ENCODE data around the gene THRB.
"Not testable (repeated sequence)": the region's sequence is repeated elsewhere in the genome, so short reads cannot be mapped to it uniquely, and the experiment has no call there.

THRB gene

DNA sequence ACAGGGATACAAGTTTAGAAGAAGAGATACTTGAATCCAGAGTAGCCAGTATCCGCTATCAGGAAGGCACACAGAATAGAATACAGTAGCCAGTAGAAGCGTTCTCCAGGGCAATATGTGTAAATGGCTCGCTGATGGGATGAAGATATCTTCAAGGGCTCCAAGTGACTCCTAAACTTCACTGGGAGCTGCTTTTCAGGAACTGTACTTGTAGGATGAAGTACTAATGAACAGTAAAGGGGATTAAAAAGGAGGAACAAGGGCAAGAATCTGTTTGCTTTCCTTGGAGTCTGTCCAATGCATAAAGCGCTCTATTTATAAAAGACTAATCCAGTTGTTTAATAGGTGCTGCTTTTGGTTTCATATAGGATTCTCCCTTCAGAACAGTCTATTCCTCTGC is 78.4 kb downstream of the THRB start:
- no peak overlapping the region for H3K4me3 ChIP-seq (ENCODE audit: low read length in 2 of 2)
- H3K9ac ChIP-seq (ENCODE audit: low read depth in 1 of 2, low read length in 2 of 2) = no peak overlapping the region
- no peaks in the 10 kb centered on the region for H3K36me3 ChIP-seq (ENCODE audit: control insufficient read depth in 2 of 2, insufficient read depth in 2 of 2, low read length in 2 of 2)
- no peak overlapping the region for H3K27ac ChIP-seq (ENCODE audit: low read depth in 2 of 2, low read length in 2 of 2)
- no peaks in the 10 kb centered on the region for H3K9me3 ChIP-seq (ENCODE audit: control insufficient read depth in 2 of 2, low read length in 2 of 2)
- H3K27me3 ChIP-seq (ENCODE audit: control insufficient read depth in 2 of 2, insufficient read depth in 2 of 2, low read length in 2 of 2) = no peaks in the 10 kb centered on the region
- no peaks in the 10 kb centered on the region for H3K4me1 ChIP-seq (ENCODE audit: control insufficient read depth in 2 of 2, insufficient read depth in 2 of 2, low read length in 2 of 2)

DNA sequence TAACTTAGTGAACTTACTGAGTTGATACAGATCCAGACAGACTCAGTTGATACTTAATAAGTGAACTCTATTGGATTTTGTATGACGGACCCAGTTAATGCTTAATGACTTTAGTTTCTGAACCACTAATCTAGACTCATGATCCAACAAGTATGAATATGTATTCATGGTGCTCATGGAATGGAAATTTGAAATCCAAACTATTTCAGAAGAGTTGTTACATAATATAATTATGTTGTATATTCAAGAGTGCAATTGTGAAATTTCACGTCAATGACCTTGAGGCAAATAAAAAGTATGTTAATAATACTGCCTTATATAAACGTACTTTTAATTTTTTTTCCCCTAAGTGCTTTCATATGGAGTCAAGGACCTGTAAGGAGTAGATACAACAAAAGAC is 78.8 kb downstream of the THRB start:
- H3K9ac ChIP-seq (ENCODE audit: low read depth in 1 of 2, low read length in 2 of 2) = no peak overlapping the region
- no peak overlapping the region for H3K27ac ChIP-seq (ENCODE audit: low read depth in 2 of 2, low read length in 2 of 2)
- no peaks in the 10 kb centered on the region for H3K9me3 ChIP-seq (ENCODE audit: control insufficient read depth in 2 of 2, low read length in 2 of 2)
- no peaks in the 10 kb centered on the region for H3K27me3 ChIP-seq (ENCODE audit: control insufficient read depth in 2 of 2, insufficient read depth in 2 of 2, low read length in 2 of 2)
- H3K4me1 ChIP-seq (ENCODE audit: control insufficient read depth in 2 of 2, insufficient read depth in 2 of 2, low read length in 2 of 2) = no peaks in the 10 kb centered on the region
- no peaks in the 10 kb centered on the region for H3K36me3 ChIP-seq (ENCODE audit: control insufficient read depth in 2 of 2, insufficient read depth in 2 of 2, low read length in 2 of 2)
- H3K4me3 ChIP-seq (ENCODE audit: low read length in 2 of 2) = no peak overlapping the region

DNA sequence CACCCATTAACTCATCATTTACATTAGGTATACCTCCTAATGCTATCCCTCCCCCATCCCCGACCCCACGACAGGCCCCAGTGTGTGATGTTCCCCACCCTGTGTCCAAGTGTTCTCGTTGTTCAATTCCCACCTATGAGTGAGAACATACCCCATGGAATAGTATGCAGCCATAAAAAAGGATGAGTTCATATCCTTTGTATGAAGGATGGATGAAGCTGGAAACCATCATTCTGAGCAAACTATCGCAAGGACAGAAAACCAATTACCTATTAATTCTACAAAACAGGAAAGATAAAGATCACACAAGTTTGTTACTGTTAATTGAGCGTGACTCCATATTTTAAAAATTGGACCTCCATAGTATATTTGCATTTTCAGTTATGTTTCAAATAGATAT is 81.0 kb downstream of the THRB start:
- not testable (repeated sequence) for H3K27ac ChIP-seq (ENCODE audit: low read depth in 2 of 2, low read length in 2 of 2); H3K4me1 ChIP-seq (ENCODE audit: control insufficient read depth in 2 of 2, insufficient read depth in 2 of 2, low read length in 2 of 2); H3K9ac ChIP-seq (ENCODE audit: low read depth in 1 of 2, low read length in 2 of 2); H3K36me3 ChIP-seq (ENCODE audit: control insufficient read depth in 2 of 2, insufficient read depth in 2 of 2, low read length in 2 of 2); H3K9me3 ChIP-seq (ENCODE audit: control insufficient read depth in 2 of 2, low read length in 2 of 2); H3K4me3 ChIP-seq (ENCODE audit: low read length in 2 of 2); H3K27me3 ChIP-seq (ENCODE audit: control insufficient read depth in 2 of 2, insufficient read depth in 2 of 2, low read length in 2 of 2)

DNA sequence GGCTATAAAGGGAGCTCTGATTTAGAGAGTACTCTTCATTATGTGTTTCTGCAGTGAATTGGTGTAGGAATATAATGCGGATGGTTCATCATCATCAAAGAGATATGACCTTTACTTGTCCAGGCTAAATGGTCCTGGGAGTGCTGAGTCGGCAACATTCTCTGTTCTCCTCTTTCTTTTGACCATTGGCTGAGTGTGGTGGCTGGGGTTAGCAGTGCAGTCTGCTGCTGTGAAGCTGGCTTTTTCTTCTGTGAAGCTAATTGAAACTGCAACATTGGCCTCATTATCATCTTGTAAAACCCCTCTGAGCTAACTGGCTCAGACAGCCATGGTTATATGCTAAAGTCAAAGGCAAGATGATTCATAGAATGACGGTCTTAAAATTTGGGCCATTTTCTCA is 83.8 kb downstream of the THRB start:
- Histone ChIP-seq H3K36me3 (ENCODE audit: control insufficient read depth in 2 of 2, insufficient read depth in 2 of 2, low read length in 2 of 2) (no peaks in the 10 kb centered on the region), H3K9ac (ENCODE audit: low read depth in 1 of 2, low read length in 2 of 2) (no peak overlapping the region), H3K4me3 (ENCODE audit: low read length in 2 of 2) (no peak overlapping the region), H3K4me1 (ENCODE audit: control insufficient read depth in 2 of 2, insufficient read depth in 2 of 2, low read length in 2 of 2) (no peaks in the 10 kb centered on the region), H3K27ac (ENCODE audit: low read depth in 2 of 2, low read length in 2 of 2) (no peak overlapping the region), H3K27me3 (ENCODE audit: control insufficient read depth in 2 of 2, insufficient read depth in 2 of 2, low read length in 2 of 2) (no peaks in the 10 kb centered on the region), H3K9me3 (ENCODE audit: control insufficient read depth in 2 of 2, low read length in 2 of 2) (no peaks in the 10 kb centered on the region)

DNA sequence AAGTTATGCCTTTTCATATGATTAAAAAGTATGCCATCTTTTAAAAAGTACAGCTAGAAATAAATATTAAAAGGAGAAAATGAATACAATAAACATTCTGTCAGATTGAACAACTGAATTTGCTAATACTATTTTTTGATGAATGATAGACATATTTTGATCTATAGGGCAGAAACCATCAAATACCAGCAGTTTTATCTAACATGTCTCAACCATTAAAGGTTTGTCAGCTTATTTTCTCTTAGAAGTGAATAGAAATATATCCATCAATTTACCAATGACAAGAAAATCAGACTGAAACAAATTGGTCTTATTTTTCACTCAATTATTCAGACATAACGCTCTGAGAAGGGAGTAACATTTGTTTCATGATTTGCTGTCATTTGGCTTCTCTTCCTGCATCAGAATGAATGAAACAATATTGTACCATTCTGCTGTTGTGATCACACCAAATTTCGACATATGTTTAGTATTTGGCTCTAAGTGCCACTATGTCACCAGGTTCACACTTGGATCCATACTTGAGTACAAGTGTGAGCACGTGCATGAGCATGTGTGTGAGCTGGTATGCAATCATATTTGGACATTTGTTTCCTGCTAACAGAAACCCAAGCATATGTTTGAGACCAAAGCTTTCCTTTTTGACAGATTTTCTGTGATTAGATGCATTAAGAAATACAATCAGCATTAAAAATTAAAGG is 86.5 kb downstream of the THRB start:
- Histone ChIP-seq H3K27ac (ENCODE audit: low read depth in 2 of 2, low read length in 2 of 2) (no peak overlapping the region), H3K9me3 (ENCODE audit: control insufficient read depth in 2 of 2, low read length in 2 of 2) (no peaks in the 10 kb centered on the region), H3K4me3 (ENCODE audit: low read length in 2 of 2) (no peak overlapping the region), H3K27me3 (ENCODE audit: control insufficient read depth in 2 of 2, insufficient read depth in 2 of 2, low read length in 2 of 2) (no peaks in the 10 kb centered on the region), H3K4me1 (ENCODE audit: control insufficient read depth in 2 of 2, insufficient read depth in 2 of 2, low read length in 2 of 2) (no peaks in the 10 kb centered on the region), H3K9ac (ENCODE audit: low read depth in 1 of 2, low read length in 2 of 2) (no peak overlapping the region), H3K36me3 (ENCODE audit: control insufficient read depth in 2 of 2, insufficient read depth in 2 of 2, low read length in 2 of 2) (no peaks in the 10 kb centered on the region)

DNA sequence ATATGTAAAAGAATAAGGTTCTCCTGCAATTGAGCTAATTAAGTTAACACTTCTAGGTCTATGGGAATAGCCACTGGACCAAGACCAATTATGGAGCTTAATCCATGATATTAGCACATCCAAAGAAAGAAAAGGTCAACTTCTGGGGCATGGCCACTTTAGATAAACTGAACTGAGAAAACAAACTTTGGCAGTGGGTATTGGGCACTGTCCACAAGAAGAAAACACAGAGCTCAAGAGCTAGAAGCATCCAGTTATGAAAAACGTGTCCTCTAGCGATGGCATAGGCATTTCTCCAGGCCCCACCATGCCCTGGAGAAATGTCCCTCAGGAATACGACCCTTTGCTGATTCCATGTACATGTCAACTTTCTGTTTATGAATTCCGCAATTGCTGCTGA is 87.8 kb downstream of the THRB start:
- Histone ChIP-seq H3K36me3 (ENCODE audit: control insufficient read depth in 2 of 2, insufficient read depth in 2 of 2, low read length in 2 of 2) (no peaks in the 10 kb centered on the region), H3K27ac (ENCODE audit: low read depth in 2 of 2, low read length in 2 of 2) (no peak overlapping the region), H3K9me3 (ENCODE audit: control insufficient read depth in 2 of 2, low read length in 2 of 2) (no peaks in the 10 kb centered on the region), H3K4me1 (ENCODE audit: control insufficient read depth in 2 of 2, insufficient read depth in 2 of 2, low read length in 2 of 2) (peaks cover 0 to 3% of the 10 kb centered on the region in 2 donors), H3K4me3 (ENCODE audit: low read length in 2 of 2) (no peak overlapping the region), H3K9ac (ENCODE audit: low read depth in 1 of 2, low read length in 2 of 2) (no peak overlapping the region), H3K27me3 (ENCODE audit: control insufficient read depth in 2 of 2, insufficient read depth in 2 of 2, low read length in 2 of 2) (no peaks in the 10 kb centered on the region)

DNA sequence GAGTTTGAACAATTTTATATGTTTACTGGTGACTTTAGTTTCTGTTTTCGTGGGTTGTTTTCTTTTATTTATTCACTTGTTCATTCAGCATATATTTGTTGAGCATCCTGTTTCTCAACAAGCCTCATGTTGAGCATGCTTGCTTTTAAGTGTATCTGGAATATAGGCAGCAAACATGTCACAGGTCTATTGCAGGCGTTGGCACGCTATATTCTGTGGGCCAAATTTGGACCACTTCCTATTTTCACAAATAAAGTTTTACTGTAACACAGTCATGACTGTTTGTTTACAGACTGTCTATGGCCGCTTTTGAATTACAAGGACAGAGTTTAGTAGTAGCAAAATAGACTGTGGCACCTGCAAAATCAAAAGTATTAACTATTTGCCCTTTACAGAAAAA is 89.6 kb downstream of the THRB start:
- Histone ChIP-seq H3K27me3 (ENCODE audit: control insufficient read depth in 2 of 2, insufficient read depth in 2 of 2, low read length in 2 of 2) (no peaks in the 10 kb centered on the region), H3K9ac (ENCODE audit: low read depth in 1 of 2, low read length in 2 of 2) (no peak overlapping the region), H3K4me3 (ENCODE audit: low read length in 2 of 2) (no peak overlapping the region), H3K36me3 (ENCODE audit: control insufficient read depth in 2 of 2, insufficient read depth in 2 of 2, low read length in 2 of 2) (no peaks in the 10 kb centered on the region), H3K27ac (ENCODE audit: low read depth in 2 of 2, low read length in 2 of 2) (no peak overlapping the region), H3K9me3 (ENCODE audit: control insufficient read depth in 2 of 2, low read length in 2 of 2) (no peaks in the 10 kb centered on the region), H3K4me1 (ENCODE audit: control insufficient read depth in 2 of 2, insufficient read depth in 2 of 2, low read length in 2 of 2) (peaks cover 3 to 18% of the 10 kb centered on the region in 2 donors)

DNA sequence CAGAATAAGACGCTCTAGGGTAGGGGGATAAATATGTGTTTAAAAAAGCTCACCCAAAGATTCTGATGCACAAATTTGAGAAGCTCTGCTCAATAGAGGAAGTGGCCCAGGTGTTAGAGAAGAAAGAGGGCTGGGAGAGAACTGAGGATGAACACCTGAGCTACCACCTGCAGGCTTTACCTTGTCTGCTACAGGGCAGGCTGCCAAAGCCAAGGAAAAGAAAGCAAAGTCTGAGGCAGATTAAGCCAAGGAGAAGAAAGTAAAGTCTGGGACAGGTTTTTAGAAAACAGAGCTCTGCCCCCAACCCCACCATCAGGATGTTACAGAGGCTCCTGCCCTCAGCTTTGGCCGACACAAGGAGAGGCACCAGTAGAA is 92.9 kb downstream of the THRB start:
- no peaks in the 10 kb centered on the region for H3K36me3 ChIP-seq (ENCODE audit: control insufficient read depth in 2 of 2, insufficient read depth in 2 of 2, low read length in 2 of 2)
- peaks cover 3 to 23% of the 10 kb centered on the region in 2 donors for H3K4me1 ChIP-seq (ENCODE audit: control insufficient read depth in 2 of 2, insufficient read depth in 2 of 2, low read length in 2 of 2)
- H3K4me3 ChIP-seq (ENCODE audit: low read length in 2 of 2) = no peak overlapping the region
- H3K9me3 ChIP-seq (ENCODE audit: control insufficient read depth in 2 of 2, low read length in 2 of 2) = no peaks in the 10 kb centered on the region
- peak overlapping the region in 1 of 2 donors; percentile 17 for H3K27ac ChIP-seq (ENCODE audit: low read depth in 2 of 2, low read length in 2 of 2)
- H3K9ac ChIP-seq (ENCODE audit: low read depth in 1 of 2, low read length in 2 of 2) = no peak overlapping the region
- no peaks in the 10 kb centered on the region for H3K27me3 ChIP-seq (ENCODE audit: control insufficient read depth in 2 of 2, insufficient read depth in 2 of 2, low read length in 2 of 2)

DNA sequence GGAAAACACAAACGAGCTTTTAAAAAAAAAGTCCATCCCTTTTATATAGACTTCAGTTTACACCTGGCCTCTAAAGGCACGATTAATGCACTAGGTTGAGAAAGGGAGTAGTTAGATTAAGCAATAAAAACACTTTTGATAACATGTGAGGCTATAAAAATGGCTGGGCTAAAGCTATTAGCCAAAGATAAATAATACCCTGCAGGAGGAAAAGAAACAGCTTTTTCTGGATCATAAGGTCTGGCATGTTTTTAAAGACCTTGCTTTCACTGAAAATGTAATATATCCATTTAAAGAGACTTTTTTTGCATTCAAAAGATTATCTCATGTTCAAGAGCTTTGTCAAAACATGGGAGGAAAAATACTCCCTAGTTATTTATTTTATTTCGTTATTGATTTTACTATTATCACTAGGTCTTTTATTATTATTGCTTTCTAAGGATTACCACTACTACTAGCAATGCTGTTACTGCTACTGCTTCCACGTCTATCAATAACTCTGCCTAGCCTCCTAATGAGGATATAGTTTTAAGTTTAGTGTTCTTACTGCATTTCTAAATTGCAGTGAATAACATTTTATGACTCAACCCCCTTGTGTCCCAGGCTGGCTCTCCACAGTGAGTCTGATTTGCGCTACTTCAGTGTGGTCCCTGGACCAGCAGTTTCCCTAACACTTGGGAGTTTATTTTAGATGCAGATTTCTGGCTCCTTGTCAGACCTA is 93.4 kb downstream of the THRB start:
- Histone ChIP-seq H3K36me3 (ENCODE audit: control insufficient read depth in 2 of 2, insufficient read depth in 2 of 2, low read length in 2 of 2) (no peaks in the 10 kb centered on the region), H3K4me1 (ENCODE audit: control insufficient read depth in 2 of 2, insufficient read depth in 2 of 2, low read length in 2 of 2) (peaks cover 3 to 23% of the 10 kb centered on the region in 2 donors), H3K27me3 (ENCODE audit: control insufficient read depth in 2 of 2, insufficient read depth in 2 of 2, low read length in 2 of 2) (no peaks in the 10 kb centered on the region), H3K27ac (ENCODE audit: low read depth in 2 of 2, low read length in 2 of 2) (peak overlapping the region in 1 of 2 donors; percentile 17), H3K9me3 (ENCODE audit: control insufficient read depth in 2 of 2, low read length in 2 of 2) (no peaks in the 10 kb centered on the region), H3K9ac (ENCODE audit: low read depth in 1 of 2, low read length in 2 of 2) (no peak overlapping the region), H3K4me3 (ENCODE audit: low read length in 2 of 2) (peak overlapping the region in 1 of 2 donors; percentile 32)

DNA sequence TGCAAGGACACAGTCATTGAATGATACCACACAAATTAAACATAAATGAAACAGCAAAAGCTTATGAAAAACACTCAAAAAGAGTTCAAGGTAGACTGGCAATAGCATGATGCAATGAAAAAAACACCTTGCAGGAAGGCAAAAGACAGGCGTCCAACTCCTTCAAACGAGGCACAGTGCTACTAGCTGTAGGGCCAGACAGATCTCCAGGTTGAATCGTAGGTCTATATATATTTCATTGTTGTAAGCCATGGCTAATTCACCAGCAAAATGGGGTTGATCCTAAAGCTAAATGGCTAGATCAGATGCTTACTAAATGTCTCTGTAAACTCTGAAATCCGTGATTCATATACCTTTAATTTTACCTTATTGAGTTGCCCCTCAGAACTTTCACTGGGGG is 94.2 kb downstream of the THRB start:
- no peak overlapping the region for H3K4me3 ChIP-seq (ENCODE audit: low read length in 2 of 2)
- H3K36me3 ChIP-seq (ENCODE audit: control insufficient read depth in 2 of 2, insufficient read depth in 2 of 2, low read length in 2 of 2) = no peaks in the 10 kb centered on the region
- no peak overlapping the region for H3K27ac ChIP-seq (ENCODE audit: low read depth in 2 of 2, low read length in 2 of 2)
- H3K9me3 ChIP-seq (ENCODE audit: control insufficient read depth in 2 of 2, low read length in 2 of 2) = no peaks in the 10 kb centered on the region
- peaks cover 3 to 23% of the 10 kb centered on the region in 2 donors for H3K4me1 ChIP-seq (ENCODE audit: control insufficient read depth in 2 of 2, insufficient read depth in 2 of 2, low read length in 2 of 2)
- no peak overlapping the region for H3K9ac ChIP-seq (ENCODE audit: low read depth in 1 of 2, low read length in 2 of 2)
- H3K27me3 ChIP-seq (ENCODE audit: control insufficient read depth in 2 of 2, insufficient read depth in 2 of 2, low read length in 2 of 2) = no peaks in the 10 kb centered on the region

Data from mucosa of rectum (tissue), 2 donors.